ENCODE measurements around the gene PPP1R9A. TPM values are rescaled to one million over a fixed set of nuclear protein-coding genes. Genes with fewer than 3 reads are reported as not detected.

The PPP1R9A gene
- polyA plus RNA-seq, 1 donor from 2014 or later: 52.8 TPM

GRCh38 chr7:95209788-95210187 lies 302.4 kb downstream of the PPP1R9A start:
- Histone ChIP-seq H4K20me1 (ENCODE audit: insufficient read depth) (no peaks in the 10 kb centered on the region), H2AFZ (ENCODE audit: low read depth, low read length) (no peak overlapping the region), H3K36me3 (ENCODE audit: insufficient read depth, low read length) (no peaks in the 10 kb centered on the region), H3K9me3 (ENCODE audit: low read length) (no peaks in the 10 kb centered on the region), H3K4me3 (ENCODE audit: low read length) (no peak overlapping the region), H3F3A (ENCODE audit: insufficient read depth, low read length, poor library complexity, severe bottlenecking) (no peaks in the 10 kb centered on the region), H3K9me2 (ENCODE audit: insufficient read depth, low read length) (no peaks in the 10 kb centered on the region), H3K27ac (ENCODE audit: low read length) (no peak overlapping the region), H3K79me2 (replicated peaks; ENCODE audit: insufficient read depth, low read length) (no peaks in the 10 kb centered on the region), H3K27me3 (ENCODE audit: insufficient read depth, low read depth, low read length) (no peaks in the 10 kb centered on the region), H3K9ac (ENCODE audit: low read length) (no peak overlapping the region), H3K4me2 (ENCODE audit: low read length) (no peak overlapping the region)
- TF ChIP-seq TAF1 (IDR thresholded peaks at IDR 0.05; ENCODE audit: low read depth) (no peak), MXI1 (conservative IDR thresholded peaks at IDR 0.05; ENCODE audit: poor library complexity, severe bottlenecking) (no peak), SMC3 (conservative IDR thresholded peaks at IDR 0.05; ENCODE audit: poor library complexity) (no peak), EP300 (conservative IDR thresholded peaks at IDR 0.05; ENCODE audit: poor library complexity, severe bottlenecking) (peak; percentile 71), REST (IDR thresholded peaks at IDR 0.05; ENCODE audit: borderline replicate concordance) (no peak), EZH2 (IDR thresholded peaks at IDR 0.05; ENCODE audit: borderline replicate concordance, insufficient read depth, low read length, poor library complexity, severe bottlenecking) (no peak), RAD21 (conservative IDR thresholded peaks at IDR 0.05) (no peak), POLR2AphosphoS5 (IDR thresholded peaks at IDR 0.05) (peak; percentile 20)
- TF ChIP-seq, protein P1, sequence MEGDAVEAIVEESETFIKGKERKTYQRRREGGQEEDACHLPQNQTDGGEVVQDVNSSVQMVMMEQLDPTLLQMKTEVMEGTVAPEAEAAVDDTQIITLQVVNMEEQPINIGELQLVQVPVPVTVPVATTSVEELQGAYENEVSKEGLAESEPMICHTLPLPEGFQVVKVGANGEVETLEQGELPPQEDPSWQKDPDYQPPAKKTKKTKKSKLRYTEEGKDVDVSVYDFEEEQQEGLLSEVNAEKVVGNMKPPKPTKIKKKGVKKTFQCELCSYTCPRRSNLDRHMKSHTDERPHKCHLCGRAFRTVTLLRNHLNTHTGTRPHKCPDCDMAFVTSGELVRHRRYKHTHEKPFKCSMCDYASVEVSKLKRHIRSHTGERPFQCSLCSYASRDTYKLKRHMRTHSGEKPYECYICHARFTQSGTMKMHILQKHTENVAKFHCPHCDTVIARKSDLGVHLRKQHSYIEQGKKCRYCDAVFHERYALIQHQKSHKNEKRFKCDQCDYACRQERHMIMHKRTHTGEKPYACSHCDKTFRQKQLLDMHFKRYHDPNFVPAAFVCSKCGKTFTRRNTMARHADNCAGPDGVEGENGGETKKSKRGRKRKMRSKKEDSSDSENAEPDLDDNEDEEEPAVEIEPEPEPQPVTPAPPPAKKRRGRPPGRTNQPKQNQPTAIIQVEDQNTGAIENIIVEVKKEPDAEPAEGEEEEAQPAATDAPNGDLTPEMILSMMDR (IDR thresholded peaks at IDR 0.05; ENCODE audit: poor library complexity, severe bottlenecking): no peak

GRCh38 chr7:95213148-95213547 lies 305.8 kb downstream of the PPP1R9A start:
- no peak overlapping the region for H3K27ac ChIP-seq (ENCODE audit: low read length)
- H3K9me2 ChIP-seq (ENCODE audit: insufficient read depth, low read length): no peaks in the 10 kb centered on the region
- no peak overlapping the region for H3K4me2 ChIP-seq (ENCODE audit: low read length)
- H3F3A ChIP-seq (ENCODE audit: insufficient read depth, low read length, poor library complexity, severe bottlenecking): no peaks in the 10 kb centered on the region
- H3K9me3 ChIP-seq (ENCODE audit: low read length): no peaks in the 10 kb centered on the region
- H3K4me3 ChIP-seq (ENCODE audit: low read length): no peak overlapping the region
- H3K27me3 ChIP-seq (ENCODE audit: insufficient read depth, low read depth, low read length): no peaks in the 10 kb centered on the region
- no peak overlapping the region for H2AFZ ChIP-seq (ENCODE audit: low read depth, low read length)
- H3K36me3 ChIP-seq (ENCODE audit: insufficient read depth, low read length): no peaks in the 10 kb centered on the region
- no peaks in the 10 kb centered on the region for H3K79me2 ChIP-seq (replicated peaks; ENCODE audit: insufficient read depth, low read length)
- TF ChIP-seq, protein P1 (IDR thresholded peaks at IDR 0.05; ENCODE audit: poor library complexity, severe bottlenecking): no peak
- no peak for TF ChIP-seq REST (IDR thresholded peaks at IDR 0.05; ENCODE audit: borderline replicate concordance)
- TF ChIP-seq RAD21 (conservative IDR thresholded peaks at IDR 0.05): no peak
- no peak for TF ChIP-seq SMC3 (conservative IDR thresholded peaks at IDR 0.05; ENCODE audit: poor library complexity)
- TF ChIP-seq EP300 (conservative IDR thresholded peaks at IDR 0.05; ENCODE audit: poor library complexity, severe bottlenecking): no peak
- TF ChIP-seq MXI1 (conservative IDR thresholded peaks at IDR 0.05; ENCODE audit: poor library complexity, severe bottlenecking): no peak
- TF ChIP-seq TAF1 (IDR thresholded peaks at IDR 0.05; ENCODE audit: low read depth): no peak
- TF ChIP-seq EZH2 (IDR thresholded peaks at IDR 0.05; ENCODE audit: borderline replicate concordance, insufficient read depth, low read length, poor library complexity, severe bottlenecking): no peak
- TF ChIP-seq POLR2AphosphoS5 (IDR thresholded peaks at IDR 0.05): no peak
- H4K20me1 ChIP-seq (ENCODE audit: insufficient read depth): no peaks in the 10 kb centered on the region
- no peak overlapping the region for H3K9ac ChIP-seq (ENCODE audit: low read length)

Data from neural cell (in vitro differentiated cells).